GM21717 (cell line): ENCODE measurements around the gene ABCG4.
"Not testable (repeated sequence)": the region's sequence is repeated elsewhere in the genome, so short reads cannot be mapped to it uniquely, and the experiment has no call there.

ENCODE experiments used
- ATAC-seq: cut with Tn5 transposase; IDR thresholded peaks from one replicate; pipeline ENCODE4 v1.9.1; 2021; ENCODE audit warnings: mild to moderate bottlenecking, moderate library complexity; ENCODE audit not compliant: unreplicated experiment

The ABCG4 gene

DNA sequence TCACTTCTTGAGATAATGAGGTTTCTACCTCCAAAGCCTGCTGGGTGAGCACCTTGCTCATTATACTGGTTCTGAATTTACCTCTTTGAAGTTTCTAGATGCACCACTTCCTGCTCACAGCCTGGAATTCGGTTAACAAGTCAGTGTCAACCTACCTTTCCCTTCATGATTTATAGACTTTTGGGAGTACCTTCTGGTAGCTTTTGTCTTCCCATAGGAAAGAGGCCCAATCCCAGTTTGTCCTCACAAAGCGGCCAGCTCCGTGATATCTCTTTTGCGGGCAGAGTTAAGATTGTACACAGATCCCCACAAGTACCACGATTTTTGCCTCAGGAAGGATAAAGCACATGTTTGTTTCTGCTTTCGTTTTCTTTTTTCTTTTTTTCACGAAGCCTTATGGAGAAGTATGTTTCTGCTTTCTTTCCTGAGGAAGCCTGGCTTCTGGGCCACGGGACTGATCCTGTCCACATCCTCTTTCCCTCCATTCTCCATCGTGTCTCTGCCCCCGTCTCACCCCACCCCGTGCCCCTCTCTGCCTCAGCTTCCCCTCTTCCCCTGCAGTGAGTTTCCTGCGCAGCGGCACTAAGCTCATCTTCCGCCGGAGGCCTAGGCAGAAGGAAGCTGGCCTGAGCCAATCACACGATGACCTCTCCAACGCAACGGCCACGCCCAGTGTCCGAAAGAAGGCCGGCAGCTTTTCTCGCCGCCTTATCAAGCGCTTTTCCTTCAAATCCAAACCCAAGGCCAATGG lies 33.2 kb upstream of the ABCG4 start:
- ATAC-seq: no peak

GRCh38 chr11:119116235-119116594 lies 32.6 kb upstream of the ABCG4 start:
- no peak for ATAC-seq

DNA sequence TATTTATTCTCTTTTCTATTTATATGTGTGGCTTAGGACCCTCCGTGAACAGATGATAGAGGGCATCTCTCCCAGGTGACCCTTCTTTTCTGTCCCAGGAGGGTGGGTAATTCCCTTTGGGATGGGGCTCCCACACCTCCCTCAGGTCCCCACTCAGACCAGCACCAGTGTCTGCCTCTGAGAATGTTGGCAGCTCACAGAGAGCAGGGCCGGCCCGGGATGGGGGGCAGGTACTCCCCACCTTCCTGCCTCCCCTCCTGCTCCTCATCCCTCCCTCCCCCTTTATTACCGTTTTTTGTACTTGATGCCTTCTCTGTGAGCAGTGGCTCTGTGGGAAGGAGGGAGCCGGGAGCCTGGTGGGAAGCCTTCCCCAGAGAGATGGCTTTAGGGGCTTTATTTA lies 32.3 kb upstream of the ABCG4 start:
- ATAC-seq: no peak

DNA sequence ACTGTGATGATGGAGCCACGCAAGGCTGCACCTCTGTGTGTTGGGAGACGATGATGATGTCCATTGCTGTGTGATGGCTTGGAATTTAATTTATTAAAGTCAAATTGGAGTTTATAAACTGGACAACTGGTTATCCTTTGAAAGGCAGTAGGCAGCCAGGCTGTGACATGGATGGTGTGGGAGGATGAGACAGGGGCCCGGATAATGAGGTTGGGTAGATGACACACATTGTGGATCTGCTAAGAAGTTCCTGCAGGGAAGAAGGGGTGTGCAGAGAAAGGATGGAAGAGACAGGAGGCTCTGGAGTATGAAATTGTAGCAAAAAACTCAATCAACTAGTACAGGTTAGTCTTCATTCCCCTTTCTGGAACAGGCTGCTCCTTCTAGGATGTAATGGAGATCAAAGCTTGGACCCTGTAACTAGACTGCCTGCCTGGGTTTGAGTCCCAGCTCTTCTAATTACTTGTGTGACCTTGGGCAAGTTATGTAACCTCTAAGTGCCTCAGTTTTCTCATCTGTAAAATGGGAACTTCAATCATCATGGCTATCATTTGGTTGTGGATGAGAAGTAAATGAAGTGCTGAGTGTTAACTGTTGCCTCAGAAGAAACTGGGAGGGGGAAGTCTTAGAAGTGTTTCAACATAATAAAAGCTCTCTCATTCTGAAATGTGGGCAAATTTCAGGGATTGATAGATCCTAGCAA lies 31.7 kb upstream of the ABCG4 start:
- no peak for ATAC-seq

- ATAC-seq: no peak
These were observed 30.6 kb upstream of the ABCG4 start for GRCh38 chr11:119118227-119118626.

GRCh38 chr11:119118946-119119345 lies 29.9 kb upstream of the ABCG4 start:
- ATAC-seq: no peak

- no peak for ATAC-seq
These were observed 28.2 kb upstream of the ABCG4 start for GRCh38 chr11:119120639-119121007.

GRCh38 chr11:119121008-119121810 lies 27.6 kb upstream of the ABCG4 start, which contains the start of gene HINFP:
Gene HINFP, plus strand, starts transcription at chr11:119121580. Its CDS starts 5,365 bp downstream, at chr11:119126945.
- ATAC-seq: peak; percentile 90

- ATAC-seq: no peak
These were observed 27.1 kb upstream of the ABCG4 start for GRCh38 chr11:119121811-119122124.

DNA sequence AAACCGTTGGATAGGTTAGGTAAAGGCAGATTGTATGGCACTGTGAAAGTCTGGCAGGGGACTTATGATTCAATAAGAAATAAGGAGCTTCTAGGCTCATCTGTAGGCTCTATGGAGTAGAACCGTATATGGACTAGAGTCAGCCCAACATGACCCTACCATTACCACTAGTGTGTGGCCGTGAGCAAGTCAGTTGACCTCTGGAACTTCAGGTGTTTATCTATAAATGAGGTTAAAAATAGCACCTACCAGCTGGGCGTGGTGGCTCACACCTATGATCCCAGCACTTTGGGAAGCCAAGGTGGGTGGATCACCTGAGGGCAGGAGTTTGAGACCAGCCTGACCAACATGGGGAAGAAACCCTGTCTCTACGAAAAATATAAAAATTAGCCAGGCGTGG lies 23.0 kb upstream of the ABCG4 start:
- ATAC-seq: no peak

DNA sequence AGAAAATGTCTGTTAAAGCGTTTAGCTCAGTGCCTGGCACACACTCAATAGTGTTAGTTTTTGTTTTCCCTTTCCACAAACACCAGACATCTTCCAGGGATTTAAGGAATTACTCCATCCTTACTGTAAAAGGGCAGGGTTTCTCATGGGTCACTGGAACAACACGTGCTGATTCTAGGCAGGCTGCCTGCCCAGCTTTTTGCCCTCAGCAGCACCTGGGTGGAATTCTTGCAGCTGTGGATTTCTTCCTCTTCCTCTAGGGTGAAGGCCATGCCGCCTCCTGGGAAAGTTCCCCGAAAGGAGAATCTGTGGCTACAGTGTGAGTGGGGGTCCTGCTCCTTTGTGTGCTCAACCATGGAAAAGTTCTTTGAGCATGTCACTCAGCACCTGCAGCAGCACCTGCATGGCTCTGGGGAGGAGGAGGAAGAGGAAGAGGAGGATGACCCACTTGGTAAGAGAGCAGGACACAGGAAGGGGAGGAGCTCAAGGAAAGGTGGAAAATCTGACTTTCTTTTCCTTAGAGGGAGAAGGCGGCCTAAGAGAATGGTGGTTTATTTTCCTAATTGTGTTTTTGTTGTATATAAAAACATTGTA lies 22.1 kb upstream of the ABCG4 start:
- ATAC-seq: no peak

DNA sequence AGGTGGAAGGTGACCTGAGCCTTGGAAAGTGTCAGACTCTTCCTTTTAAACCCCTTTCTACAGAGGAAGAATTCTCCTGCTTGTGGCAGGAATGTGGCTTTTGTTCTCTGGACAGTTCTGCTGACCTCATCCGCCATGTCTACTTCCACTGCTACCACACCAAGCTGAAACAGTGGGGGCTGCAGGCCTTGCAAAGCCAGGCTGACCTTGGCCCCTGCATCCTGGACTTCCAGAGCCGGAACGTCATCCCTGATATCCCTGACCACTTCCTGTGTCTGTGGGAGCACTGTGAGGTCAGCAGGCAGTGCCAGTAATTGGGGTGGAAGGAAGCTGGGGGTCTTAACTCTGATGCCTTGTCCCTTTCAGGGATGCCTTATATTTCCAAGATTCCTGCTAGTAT lies 18.2 kb upstream of the ABCG4 start:
- ATAC-seq: no peak

DNA sequence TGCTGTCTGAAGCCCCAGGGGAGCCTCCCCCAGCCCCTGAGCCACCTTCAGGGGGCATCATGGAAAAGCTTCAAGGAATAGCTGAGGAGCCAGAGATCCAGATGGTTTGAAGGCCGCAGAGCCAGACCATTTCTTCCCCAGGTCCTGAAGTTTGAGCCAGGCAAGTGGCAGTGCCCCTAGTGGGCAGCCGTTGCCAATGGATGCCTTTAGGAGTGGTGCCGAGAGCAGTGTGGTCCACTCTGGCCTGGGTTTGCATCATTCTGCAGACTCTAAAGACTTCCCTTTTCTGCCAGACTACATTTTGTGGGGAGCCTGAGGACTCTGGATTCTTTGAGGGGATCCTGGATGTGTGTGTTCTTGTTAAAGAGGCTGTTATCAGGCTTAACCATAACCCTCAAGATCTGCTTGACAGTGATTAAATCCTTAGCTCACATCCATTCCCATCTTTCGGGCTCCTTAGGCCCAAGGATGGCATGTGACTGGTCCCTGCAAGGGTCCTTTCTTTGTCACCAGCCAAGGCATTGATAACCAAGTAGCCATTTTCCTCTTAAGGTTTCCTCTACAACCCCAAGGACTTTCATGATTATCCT lies 14.4 kb upstream of the ABCG4 start:
- no peak for ATAC-seq

DNA sequence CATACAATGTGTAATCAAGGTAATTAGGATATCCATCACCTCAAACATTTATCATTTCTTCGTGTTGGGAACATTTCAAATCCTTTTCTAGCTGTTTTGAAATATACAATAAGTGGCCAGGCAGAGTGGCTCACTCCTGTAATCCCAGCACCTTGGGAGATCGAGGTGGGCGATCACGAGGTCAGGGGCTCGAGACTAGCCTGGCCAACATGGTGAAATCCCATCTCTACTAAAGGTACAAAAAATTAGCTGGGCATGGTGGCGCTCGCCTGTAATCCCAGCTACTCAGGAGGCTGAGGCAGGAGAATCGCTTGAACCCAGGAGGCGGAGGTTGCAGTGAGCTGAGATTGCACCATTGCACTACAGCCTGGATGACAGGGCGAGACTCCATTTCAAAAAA lies 9.6 kb upstream of the ABCG4 start:
- ATAC-seq: not testable (repeated sequence)

DNA sequence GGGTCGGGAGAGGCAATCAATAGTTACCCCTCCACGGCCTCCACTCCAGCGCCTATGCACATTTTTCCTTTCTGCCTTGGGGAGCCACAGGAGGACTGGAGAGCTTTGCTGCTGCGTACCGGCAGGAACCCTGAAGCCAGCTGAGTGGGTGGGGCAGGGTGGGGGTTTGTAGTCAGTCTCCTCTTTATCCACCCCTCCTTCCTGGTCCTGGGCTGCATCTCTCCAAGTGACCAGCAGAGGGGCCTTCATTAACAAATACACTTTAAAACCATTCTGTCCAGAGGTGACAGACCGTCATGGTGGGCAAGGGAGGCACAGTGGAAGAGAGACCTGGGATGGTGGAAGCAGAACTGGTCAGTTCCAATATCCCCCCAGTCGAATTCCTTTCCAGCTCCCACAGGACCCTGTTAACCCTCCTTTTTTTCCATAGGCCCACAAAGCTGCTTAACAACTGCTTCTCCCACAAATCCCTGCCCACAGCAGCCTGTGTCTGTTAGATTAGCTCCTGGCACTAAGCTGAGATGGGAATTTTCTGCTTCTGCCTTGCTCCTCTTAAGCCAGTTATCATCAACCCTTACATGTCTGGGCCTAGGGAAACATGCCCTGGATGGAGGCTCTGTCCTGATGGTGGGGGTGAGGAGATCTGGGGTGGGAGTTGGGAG lies 3.9 kb upstream of the ABCG4 start:
- peak; percentile 52 for ATAC-seq

- ATAC-seq: no peak
These were observed 3.3 kb upstream of the ABCG4 start for GRCh38 chr11:119145551-119145950.

DNA sequence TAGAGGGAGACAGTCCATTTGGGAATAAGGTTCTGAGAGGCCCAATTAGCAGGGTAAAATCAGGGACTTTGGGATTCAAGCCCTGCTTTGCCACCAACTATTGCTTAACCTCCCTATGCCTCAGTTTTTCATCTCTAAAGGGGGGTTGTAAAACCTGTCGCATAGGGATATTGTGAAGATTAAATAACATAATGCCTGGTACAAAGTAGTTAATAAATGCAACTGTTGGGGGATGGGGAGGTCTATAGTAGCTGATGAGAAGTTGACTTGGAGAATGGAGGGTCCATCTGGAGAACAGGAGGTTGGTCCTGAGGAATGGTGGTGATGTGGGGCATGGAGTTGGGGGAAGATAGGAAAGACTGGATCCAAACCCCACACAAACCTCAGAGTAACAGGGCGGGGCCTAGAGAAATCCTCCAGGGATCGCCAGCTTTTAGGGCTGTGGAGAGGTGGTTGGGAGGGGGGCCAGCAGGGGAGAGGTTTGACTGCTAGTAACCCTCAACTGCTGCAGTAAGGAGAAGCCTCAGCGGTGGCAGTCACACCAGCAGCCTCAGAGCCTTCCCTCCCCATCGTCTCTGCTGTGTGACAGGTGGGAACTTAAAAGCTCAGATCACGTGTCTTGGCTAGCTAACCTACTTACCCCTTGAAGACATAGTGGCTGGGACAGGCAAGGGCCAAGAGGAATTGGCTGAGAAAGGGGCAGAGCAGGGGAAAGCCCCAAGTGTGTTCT lies 1.1 kb upstream of the ABCG4 start:
- no peak for ATAC-seq

- no peak for ATAC-seq
These were observed 183 bp upstream of the ABCG4 start for GRCh38 chr11:119148720-119149017.

DNA sequence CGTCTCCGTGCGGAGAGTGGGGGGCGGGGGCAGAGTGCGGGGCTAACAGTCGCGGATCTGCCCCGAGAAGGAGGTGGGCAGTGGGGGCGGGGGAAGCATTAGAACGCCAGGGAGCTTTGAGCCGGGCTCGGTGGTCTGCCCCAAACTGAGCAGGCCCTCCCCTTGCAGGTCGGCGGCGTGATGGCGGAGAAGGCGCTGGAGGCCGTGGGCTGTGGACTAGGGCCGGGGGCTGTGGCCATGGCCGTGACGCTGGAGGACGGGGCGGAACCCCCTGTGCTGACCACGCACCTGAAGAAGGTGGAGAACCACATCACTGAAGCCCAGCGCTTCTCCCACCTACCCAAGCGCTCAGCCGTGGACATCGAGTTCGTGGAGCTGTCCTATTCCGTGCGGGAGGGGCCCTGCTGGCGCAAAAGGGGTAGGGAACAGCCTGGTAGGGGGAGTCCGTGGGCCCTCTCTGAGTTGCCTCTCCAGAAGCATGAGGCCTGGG lies 979 bp downstream of the ABCG4 start:
- no peak for ATAC-seq

- ATAC-seq: no peak
These were observed 3.2 kb downstream of the ABCG4 start for GRCh38 chr11:119152043-119152442.
